SH-SY5Y (cell line): Measurements from ENCODE around the gene CENPX.

ENCODE experiments used
- GATA2 ChIP-seq: IDR thresholded peaks from 2 replicates; pipeline ENCODE4 v1.6.1; 2011; ENCODE audit warnings: mild to moderate bottlenecking, low read depth, low read length
- GATA3 ChIP-seq: IDR thresholded peaks from 2 replicates; pipeline ENCODE4 v1.6.1; 2011; ENCODE audit warnings: low read depth, mild to moderate bottlenecking, low read length, moderate library complexity

GRCh38 chr17:81983639-81984373 lies 38.9 kb downstream of the CENPX start:
- TF ChIP-seq GATA2 (no peak), GATA3 (no peak)
